IMR-90 (cell line): ENCODE data around the gene SNTG2.
"Not testable (repeated sequence)": the region's sequence is repeated elsewhere in the genome, so short reads cannot be mapped to it uniquely, and the experiment has no call there.

Source experiments
- MAFK ChIP-seq: IDR thresholded peaks from 2 replicates; pipeline ENCODE4 v1.6.1; 2012; ENCODE audit warnings: low read depth, low read length, improper control_type of control experiment
- MXI1 ChIP-seq: IDR thresholded peaks from 2 replicates; pipeline ENCODE4 v1.6.1; 2012; ENCODE audit warnings: low read depth, mild to moderate bottlenecking, low read length, moderate library complexity, borderline replicate concordance
- TF ChIP-seq, protein P1 (sequence below): conservative IDR thresholded peaks from 2 replicates; pipeline ENCODE4 v1.5.1; 2012; ENCODE audit warnings: mild to moderate bottlenecking, low read depth, low read length, improper control_type of control experiment

DNA sequence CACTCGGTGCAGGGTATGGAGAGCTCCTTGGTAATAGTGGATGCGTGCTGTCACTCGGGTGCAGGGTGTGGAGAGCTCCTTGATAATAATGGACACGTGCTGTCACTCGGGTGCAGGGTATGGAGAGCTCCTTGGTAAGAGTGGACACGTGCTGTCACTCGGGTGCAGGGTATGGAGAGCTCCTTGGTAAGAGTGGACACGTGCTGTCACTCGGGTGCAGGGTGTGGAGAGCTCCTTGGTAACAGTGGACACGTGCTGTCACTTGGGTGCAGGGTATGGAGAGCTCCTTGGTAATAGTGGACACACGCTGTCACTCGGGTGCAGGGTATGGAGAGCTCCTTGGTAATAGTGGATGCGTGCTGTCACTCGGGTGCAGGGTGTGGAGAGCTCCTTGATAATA lies 155.7 kb downstream of the SNTG2 start:
- not testable (repeated sequence) for TF ChIP-seq MXI1, MAFK
- TF ChIP-seq, protein P1, sequence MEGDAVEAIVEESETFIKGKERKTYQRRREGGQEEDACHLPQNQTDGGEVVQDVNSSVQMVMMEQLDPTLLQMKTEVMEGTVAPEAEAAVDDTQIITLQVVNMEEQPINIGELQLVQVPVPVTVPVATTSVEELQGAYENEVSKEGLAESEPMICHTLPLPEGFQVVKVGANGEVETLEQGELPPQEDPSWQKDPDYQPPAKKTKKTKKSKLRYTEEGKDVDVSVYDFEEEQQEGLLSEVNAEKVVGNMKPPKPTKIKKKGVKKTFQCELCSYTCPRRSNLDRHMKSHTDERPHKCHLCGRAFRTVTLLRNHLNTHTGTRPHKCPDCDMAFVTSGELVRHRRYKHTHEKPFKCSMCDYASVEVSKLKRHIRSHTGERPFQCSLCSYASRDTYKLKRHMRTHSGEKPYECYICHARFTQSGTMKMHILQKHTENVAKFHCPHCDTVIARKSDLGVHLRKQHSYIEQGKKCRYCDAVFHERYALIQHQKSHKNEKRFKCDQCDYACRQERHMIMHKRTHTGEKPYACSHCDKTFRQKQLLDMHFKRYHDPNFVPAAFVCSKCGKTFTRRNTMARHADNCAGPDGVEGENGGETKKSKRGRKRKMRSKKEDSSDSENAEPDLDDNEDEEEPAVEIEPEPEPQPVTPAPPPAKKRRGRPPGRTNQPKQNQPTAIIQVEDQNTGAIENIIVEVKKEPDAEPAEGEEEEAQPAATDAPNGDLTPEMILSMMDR: not testable (repeated sequence)
